ENCODE results near the gene ATRX.

GRCh38 chrX:77519765-77520164 is 266.3 kb downstream of the ATRX start:
- no peak for TF ChIP-seq TAF1 (IDR thresholded peaks at IDR 0.05; ENCODE audit: low read depth, low read length)
- no peak for TF ChIP-seq POLR2A (IDR thresholded peaks at IDR 0.05; ENCODE audit: low read depth, low read length)
- TF ChIP-seq POLR2AphosphoS5 (IDR thresholded peaks at IDR 0.05; ENCODE audit: low read depth, low read length): no peak
- no peak for TF ChIP-seq PAX5 (IDR thresholded peaks at IDR 0.05; ENCODE audit: insufficient read depth, low read length, severe bottlenecking)
- TF ChIP-seq POU2F2 (IDR thresholded peaks at IDR 0.05; ENCODE audit: low read depth, low read length): no peak
- TF ChIP-seq SPI1 (IDR thresholded peaks at IDR 0.05; ENCODE audit: low read depth, low read length): no peak
